Measurements from ENCODE around the gene RSAD2.

DNA sequence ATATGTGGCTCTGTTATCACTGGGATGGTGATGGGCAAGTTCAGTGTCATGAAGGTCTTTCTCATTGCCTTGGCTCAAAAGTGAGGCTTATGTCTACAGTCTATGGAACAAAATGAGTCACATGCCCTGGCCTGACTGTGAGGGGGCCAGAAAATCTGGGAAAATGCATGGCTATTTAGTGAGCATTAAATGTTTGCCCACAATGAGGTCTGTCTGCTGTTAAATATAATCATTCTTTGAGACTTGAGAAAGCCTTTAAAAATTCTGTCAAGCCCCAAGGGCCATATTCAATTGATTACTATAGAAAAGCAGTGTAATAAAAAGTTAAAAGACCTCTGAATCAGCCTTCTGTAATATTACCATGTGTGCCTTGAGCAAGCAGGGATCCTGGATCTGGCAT, 34.1 kb downstream of the RSAD2 start:
- TF ChIP-seq POLR2AphosphoS5 (IDR thresholded peaks at IDR 0.05): no peak
- no peak for TF ChIP-seq POLR2A (IDR thresholded peaks at IDR 0.05)
- TF ChIP-seq, protein P1, sequence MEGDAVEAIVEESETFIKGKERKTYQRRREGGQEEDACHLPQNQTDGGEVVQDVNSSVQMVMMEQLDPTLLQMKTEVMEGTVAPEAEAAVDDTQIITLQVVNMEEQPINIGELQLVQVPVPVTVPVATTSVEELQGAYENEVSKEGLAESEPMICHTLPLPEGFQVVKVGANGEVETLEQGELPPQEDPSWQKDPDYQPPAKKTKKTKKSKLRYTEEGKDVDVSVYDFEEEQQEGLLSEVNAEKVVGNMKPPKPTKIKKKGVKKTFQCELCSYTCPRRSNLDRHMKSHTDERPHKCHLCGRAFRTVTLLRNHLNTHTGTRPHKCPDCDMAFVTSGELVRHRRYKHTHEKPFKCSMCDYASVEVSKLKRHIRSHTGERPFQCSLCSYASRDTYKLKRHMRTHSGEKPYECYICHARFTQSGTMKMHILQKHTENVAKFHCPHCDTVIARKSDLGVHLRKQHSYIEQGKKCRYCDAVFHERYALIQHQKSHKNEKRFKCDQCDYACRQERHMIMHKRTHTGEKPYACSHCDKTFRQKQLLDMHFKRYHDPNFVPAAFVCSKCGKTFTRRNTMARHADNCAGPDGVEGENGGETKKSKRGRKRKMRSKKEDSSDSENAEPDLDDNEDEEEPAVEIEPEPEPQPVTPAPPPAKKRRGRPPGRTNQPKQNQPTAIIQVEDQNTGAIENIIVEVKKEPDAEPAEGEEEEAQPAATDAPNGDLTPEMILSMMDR (IDR thresholded peaks at IDR 0.05): no peak

All from breast epithelium (tissue), 3 donors.